Hematopoietic multipotent progenitor cell treated with erythropoietin and hydrocortisone succinate and interleukin-3 and kit ligand, for 8 days (in vitro differentiated cells): ENCODE measurements around the gene CREB5.

Experiments used
- DNase-seq: peaks from one replicate; pipeline ENCODE4 v3.0.0-alpha.2; 2015

CREB5 gene

GRCh38 chr7:28724563-28724962 is 312.2 kb downstream of the CREB5 start:
- DNase-seq = no peak

- DNase-seq = no peak
These were observed 312.8 kb downstream of the CREB5 start for GRCh38 chr7:28725045-28725642.

DNA sequence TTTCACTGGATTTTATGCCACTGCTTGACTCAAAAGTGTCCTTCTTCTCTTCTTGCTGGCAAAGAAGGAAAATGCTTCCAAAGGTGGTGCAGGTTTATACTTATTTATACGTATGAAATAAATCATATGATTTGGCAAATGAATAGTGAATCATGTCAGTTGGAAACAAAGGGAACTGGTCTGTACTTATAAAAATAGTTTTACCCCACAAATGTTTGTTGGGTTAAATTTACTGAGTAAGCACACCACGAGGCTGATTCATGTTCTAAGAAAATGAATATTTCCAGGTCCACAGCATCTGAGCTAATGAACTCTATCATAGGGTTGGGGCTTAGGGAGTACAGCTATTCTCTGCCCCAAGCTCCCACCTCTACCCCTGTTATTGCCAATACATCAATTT is 313.6 kb downstream of the CREB5 start:
- no peak for DNase-seq

DNA sequence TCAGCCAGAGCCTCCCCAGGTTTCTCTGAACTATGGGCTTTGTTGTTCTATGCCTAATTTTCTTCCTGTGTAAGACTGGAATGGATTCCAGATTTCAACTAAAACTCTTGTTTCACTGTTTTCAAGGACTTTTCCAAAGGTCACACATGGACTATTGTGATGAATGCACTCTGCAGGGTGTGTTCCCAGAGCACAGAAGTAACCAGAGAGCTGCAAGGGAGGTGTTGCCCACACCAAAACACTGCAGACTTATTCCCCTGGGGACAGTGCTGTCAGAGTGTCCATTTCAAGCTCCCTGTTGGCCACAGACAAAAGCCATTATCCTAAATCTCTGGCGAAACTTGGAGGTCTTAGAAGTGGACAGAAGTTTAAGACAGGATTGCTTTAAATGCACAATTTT is 314.2 kb downstream of the CREB5 start:
- no peak for DNase-seq

DNA sequence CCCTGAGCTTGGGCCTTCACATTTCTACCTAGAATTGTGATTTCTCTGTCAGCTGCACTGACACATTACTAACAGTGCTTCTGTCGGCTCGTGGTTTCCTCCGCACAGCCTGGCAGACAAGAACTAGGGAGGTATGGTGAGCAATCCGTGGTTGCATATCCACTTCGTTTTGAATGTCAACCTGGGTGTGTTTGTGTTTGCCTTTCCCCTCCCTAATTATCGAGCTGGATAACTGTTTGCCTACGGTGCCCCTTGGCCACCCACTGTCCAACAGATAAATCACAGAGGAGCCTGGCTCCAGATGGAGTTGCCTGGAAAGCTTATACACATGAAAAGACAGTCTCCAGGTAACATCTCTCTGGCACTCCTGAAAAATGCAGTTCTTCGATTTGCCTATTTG is 317.0 kb downstream of the CREB5 start:
- no peak for DNase-seq

DNA sequence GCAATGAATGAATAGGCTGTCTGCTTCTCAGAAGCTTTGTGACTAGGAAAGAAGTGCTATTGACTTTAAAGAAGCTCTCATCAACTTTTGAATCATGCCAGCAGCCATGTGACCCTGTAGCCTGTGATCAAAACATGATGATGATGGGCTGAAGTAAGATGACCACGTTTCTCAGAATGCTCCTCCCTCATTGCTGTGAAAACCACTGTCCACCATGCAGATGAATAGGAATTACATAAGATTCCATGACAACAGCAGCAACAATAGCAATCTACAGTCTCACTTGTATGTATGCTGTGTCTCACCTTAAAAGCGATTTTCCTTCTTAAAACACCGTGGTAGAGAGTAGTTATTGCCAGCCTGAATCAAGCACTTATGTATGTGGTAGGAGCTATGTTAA is 317.4 kb downstream of the CREB5 start:
- no peak for DNase-seq

DNA sequence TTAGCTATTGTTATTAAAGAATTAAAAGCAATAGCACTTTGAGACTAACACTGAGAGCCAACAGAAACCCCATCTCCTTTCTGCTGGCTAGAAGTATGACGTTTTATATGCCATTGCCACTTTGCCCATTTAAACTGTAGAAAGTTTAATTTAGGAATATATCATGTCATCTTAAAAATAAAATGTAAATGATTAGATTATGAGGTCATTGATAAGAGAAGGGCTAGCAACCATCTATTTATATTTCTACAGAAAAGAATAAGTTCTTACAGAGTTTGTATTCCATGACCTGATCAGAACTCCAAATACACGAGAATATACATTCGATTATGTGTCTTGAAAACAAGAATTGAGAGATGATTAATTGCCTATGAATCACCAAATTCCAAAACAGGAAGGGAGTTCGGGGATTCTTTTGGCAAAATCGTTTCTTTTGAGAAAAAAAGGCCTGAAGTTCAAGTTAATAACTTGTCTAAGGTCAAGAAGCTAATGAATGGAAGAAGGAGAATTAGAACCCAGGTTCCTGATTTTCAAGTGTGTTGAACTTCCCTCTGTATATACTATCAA is 318.9 kb downstream of the CREB5 start:
- DNase-seq = no peak

GRCh38 chr7:28732071-28732869 is 320.0 kb downstream of the CREB5 start:
- no peak for DNase-seq

DNA sequence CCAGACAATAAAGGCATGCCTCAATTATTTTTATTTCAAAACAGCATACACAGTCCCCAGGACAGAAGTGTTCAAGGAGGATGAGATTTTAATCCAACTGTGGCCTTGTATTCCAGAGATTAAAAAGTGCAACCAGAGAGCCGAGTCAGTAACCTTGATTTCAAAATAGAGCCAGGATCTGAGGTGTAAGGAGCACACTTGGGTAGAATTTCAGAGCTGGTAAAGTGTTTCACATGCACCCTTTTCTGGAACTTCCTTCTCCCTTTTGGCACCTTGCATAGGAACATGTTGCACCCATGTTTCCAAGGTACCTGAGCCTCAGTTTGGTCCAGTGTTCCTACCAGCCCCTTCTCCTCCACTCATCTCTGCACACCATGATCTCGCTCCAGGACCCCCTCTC is 320.7 kb downstream of the CREB5 start:
- DNase-seq = no peak

DNA sequence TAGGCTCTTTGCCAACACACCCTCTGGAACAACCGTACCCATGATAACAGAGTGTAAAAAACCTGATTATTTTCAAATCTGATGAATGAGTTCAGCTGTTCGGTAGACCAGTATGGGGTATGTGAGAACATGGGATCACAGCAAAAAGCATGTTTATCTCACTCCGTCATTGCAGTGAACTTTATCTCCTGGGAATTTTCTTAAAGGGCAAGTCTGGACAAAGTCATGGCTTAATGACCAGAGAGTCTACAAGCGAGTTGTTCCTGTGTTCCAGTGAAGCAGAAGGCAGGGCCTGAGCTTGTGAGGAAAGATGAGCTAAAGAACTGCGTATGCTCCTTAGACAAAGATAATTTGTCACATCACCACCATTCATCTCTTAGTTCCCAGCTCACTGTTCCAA is 326.1 kb downstream of the CREB5 start:
- DNase-seq = no peak

- DNase-seq = peak; percentile 9
These were observed 326.8 kb downstream of the CREB5 start for GRCh38 chr7:28739128-28739527.

GRCh38 chr7:28739826-28740225 is 327.5 kb downstream of the CREB5 start:
- DNase-seq = no peak

GRCh38 chr7:28744951-28745350 is 332.6 kb downstream of the CREB5 start:
- DNase-seq = no peak

DNA sequence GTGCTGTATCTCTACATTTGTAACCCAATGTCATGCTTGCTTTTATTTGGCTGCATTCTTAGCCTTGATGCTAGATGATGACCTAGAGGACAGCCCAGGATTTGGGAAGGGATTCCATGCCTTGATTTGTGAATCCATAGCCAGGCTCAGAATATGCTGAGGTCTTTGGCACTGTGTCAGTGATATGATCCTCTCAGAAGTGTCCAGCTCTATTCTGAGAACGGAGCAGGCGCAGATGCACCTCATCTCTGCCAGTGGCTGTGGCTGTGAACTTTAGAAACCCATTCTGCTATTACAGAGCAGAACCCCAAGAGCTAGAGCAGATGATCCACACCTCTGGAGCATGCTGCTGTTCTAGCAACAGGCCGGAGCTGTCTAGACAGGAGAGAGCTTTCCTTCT is 333.0 kb downstream of the CREB5 start:
- DNase-seq = no peak

- DNase-seq = no peak
These were observed 335.1 kb downstream of the CREB5 start for GRCh38 chr7:28747404-28747803.

DNA sequence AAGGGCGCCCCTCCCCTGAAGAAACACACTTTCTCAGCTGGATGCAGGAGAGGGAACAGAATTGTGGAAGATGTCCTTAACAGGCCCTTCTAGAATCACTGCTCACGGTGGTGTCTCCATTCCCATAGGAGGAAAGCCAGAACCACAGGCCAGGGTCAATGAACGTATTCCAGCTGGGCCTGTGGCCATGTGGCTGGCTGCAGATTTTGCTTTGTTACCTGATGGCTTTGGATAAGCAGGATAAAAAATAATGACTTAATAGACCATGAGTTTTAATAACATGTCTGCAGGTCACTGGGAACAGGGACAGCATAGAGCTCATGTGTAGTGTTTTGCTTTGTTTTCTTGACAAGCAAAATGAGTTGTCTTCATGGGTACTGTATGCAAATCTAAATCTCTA is 335.5 kb downstream of the CREB5 start:
- no peak for DNase-seq

DNA sequence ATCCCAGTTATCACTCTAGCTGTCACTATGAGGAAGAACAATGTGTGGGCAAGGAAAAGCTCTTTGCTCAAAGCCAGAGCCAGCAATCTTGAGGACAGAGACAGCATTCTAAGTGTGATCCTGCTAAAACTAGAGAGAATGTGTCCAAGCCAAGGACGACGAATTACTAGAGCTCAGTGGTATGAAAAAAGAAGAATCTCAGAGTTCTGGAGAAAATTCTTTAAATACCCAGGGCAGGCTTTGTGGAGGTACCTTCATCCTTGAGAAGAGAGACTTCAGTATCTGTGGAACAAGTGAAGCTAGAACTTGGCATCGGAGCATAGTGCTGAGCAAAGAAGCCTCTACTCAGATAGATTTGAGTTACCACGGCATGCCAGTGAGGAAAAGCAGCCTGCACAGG is 336.0 kb downstream of the CREB5 start:
- DNase-seq = no peak

GRCh38 chr7:28748933-28749584 is 336.7 kb downstream of the CREB5 start:
- DNase-seq = no peak

GRCh38 chr7:28749638-28750037 is 337.3 kb downstream of the CREB5 start:
- DNase-seq = no peak

- DNase-seq = no peak
These were observed 338.7 kb downstream of the CREB5 start for GRCh38 chr7:28750981-28751380.

DNA sequence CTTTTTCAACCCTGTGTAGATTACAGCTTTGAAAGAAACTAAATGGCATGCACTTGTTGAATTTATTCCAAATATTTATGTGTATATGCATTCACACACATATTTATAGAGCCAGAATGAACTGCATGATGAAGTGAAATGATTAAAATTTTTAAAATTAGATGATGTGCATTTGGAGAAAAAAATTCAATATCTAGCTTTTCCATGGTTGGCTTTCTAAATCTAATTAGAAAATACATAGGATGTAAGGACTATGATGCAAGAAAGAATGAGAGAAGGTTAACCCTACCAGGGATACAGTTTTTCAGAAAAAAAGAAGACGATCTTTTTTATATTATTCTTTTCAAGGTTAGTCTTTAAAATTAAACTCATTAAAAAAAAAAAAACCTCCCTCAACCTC is 341.3 kb downstream of the CREB5 start:
- DNase-seq = no peak

DNA sequence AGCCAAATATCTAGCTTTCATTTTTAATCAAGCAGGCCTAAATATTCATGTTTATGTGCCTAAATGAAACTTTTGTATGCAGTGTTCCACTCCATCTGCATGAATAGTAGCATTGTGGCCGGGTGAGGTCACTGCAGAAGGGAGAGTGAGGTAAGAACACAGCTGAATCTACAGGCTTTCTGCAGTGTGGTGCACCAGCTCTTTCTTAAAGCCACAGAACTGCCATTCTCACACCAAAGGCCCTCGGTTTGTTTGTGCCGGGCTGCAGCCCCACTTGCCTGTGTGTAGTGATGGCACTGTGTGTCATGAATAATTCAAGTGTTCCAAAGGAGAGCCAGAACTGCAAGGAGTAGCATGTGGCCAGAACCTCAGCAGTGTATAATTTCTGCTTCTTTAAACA is 341.7 kb downstream of the CREB5 start:
- no peak for DNase-seq

GRCh38 chr7:28754447-28754846 is 342.1 kb downstream of the CREB5 start:
- DNase-seq = no peak

- no peak for DNase-seq
These were observed 342.9 kb downstream of the CREB5 start for GRCh38 chr7:28755255-28755654.
